ENCODE data around the gene ASH1L. TPM values are rescaled to one million over a fixed set of nuclear protein-coding genes. Genes with fewer than 3 reads are reported as not detected.

The ASH1L gene
- total RNA-seq, 1 donor = 41.6 TPM

DNA sequence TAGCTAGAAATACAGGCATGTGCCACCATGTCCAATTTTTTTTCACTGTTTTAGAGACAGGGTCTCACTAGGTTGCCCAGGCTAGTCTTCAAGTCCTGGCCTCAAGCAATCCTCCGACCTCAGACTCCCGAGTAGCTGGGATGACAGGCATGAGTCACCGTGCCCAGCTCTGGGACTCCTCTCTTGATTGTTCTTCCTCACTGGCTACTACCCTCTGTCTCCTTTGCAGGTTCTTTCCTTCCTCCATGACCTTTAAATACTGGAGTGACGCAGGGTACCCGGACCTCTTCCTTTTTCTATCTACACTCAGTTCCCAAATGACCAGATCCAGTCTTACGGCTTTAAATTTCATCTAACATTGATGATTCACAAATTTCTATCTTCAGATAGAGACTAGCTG is 34.9 kb downstream of the ASH1L start:
- Histone ChIP-seq H3K36me3 (ENCODE audit: insufficient read depth, low read length) (no peaks in the 10 kb centered on the region), H2AFZ (ENCODE audit: low read length) (no peak overlapping the region), H3K27me3 (ENCODE audit: insufficient read depth, low read length) (no peaks in the 10 kb centered on the region), H3K79me2 (ENCODE audit: insufficient read depth, low read length) (peaks cover 93% of the 10 kb centered on the region), H3K4me2 (ENCODE audit: insufficient read depth, low read length) (no peak overlapping the region), H3K27ac (ENCODE audit: low read depth, low read length) (no peak overlapping the region), H4K20me1 (ENCODE audit: insufficient read depth, low read length) (peaks cover 43% of the 10 kb centered on the region), H3K9me3 (ENCODE audit: low read depth, low read length) (no peaks in the 10 kb centered on the region), H3K4me3 (ENCODE audit: insufficient read depth, low read length) (no peak overlapping the region), H3K4me1 (ENCODE audit: insufficient read depth, low read length) (peaks cover 20% of the 10 kb centered on the region)
- DNase-seq (ENCODE audit: insufficient read length, low spot score, missing footprints) = no peak
- TF ChIP-seq, protein P1, sequence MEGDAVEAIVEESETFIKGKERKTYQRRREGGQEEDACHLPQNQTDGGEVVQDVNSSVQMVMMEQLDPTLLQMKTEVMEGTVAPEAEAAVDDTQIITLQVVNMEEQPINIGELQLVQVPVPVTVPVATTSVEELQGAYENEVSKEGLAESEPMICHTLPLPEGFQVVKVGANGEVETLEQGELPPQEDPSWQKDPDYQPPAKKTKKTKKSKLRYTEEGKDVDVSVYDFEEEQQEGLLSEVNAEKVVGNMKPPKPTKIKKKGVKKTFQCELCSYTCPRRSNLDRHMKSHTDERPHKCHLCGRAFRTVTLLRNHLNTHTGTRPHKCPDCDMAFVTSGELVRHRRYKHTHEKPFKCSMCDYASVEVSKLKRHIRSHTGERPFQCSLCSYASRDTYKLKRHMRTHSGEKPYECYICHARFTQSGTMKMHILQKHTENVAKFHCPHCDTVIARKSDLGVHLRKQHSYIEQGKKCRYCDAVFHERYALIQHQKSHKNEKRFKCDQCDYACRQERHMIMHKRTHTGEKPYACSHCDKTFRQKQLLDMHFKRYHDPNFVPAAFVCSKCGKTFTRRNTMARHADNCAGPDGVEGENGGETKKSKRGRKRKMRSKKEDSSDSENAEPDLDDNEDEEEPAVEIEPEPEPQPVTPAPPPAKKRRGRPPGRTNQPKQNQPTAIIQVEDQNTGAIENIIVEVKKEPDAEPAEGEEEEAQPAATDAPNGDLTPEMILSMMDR (IDR thresholded peaks at IDR 0.05; ENCODE audit: extremely low read depth, low read depth, low read length) = no peak

DNA sequence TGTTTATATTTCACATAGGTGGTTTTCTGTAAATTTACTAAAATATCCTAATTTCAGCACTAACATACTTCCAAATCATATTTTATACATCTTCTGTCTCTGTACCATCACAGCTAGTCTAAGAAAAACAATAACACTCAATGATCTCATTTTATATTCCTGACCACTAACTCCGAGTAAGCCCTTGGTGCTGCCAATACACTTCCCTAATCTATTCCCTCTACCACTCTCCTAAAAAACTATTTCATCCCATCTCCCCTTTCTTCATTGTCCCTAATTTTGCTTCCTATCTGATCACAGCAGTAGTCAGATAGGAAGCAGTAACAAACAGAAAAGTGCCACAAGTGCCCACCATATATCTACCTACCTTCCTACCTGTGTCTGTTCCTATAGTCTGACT is 36.2 kb downstream of the ASH1L start:
- Histone ChIP-seq H4K20me1 (ENCODE audit: insufficient read depth, low read length) (peaks cover 43% of the 10 kb centered on the region), H3K4me1 (ENCODE audit: insufficient read depth, low read length) (peaks cover 25% of the 10 kb centered on the region), H3K9me3 (ENCODE audit: low read depth, low read length) (no peaks in the 10 kb centered on the region), H2AFZ (ENCODE audit: low read length) (no peak overlapping the region), H3K36me3 (ENCODE audit: insufficient read depth, low read length) (peaks cover under 1% of the 10 kb centered on the region), H3K79me2 (ENCODE audit: insufficient read depth, low read length) (peaks cover 95% of the 10 kb centered on the region), H3K27me3 (ENCODE audit: insufficient read depth, low read length) (no peaks in the 10 kb centered on the region), H3K4me2 (ENCODE audit: insufficient read depth, low read length) (no peak overlapping the region), H3K27ac (ENCODE audit: low read depth, low read length) (no peak overlapping the region), H3K4me3 (ENCODE audit: insufficient read depth, low read length) (no peak overlapping the region)
- TF ChIP-seq, protein P1 (IDR thresholded peaks at IDR 0.05; ENCODE audit: extremely low read depth, low read depth, low read length) = no peak
- no peak for DNase-seq (ENCODE audit: insufficient read length, low spot score, missing footprints)

DNA sequence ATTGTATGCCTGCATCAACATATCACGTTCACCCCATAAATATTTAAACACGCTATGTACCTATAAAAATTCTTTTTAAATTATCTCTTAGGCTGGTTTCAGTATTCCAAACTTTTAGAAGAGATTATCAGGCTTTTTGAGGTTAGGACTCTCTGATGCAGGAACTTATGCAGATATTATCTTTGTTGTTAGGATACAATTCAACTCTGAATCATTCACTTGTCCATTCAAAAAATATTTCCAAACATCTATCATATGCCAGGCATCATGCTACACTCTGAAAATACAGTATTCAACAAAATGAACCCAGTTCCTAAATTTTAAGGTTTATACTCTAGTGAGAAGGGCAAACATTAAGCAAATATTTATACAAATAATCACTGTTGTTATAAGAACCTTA is 40.5 kb downstream of the ASH1L start:
- peaks cover 11% of the 10 kb centered on the region for H3K36me3 ChIP-seq (ENCODE audit: insufficient read depth, low read length)
- DNase-seq (ENCODE audit: insufficient read length, low spot score, missing footprints) = peak; percentile 36
- H3K4me2 ChIP-seq (ENCODE audit: insufficient read depth, low read length) = no peak overlapping the region
- no peaks in the 10 kb centered on the region for H3K9me3 ChIP-seq (ENCODE audit: low read depth, low read length)
- peaks cover 28% of the 10 kb centered on the region for H4K20me1 ChIP-seq (ENCODE audit: insufficient read depth, low read length)
- H2AFZ ChIP-seq (ENCODE audit: low read length) = no peak overlapping the region
- H3K4me1 ChIP-seq (ENCODE audit: insufficient read depth, low read length) = peaks cover 15% of the 10 kb centered on the region
- H3K27me3 ChIP-seq (ENCODE audit: insufficient read depth, low read length) = no peaks in the 10 kb centered on the region
- no peak overlapping the region for H3K4me3 ChIP-seq (ENCODE audit: insufficient read depth, low read length)
- peak overlapping the region; percentile 65 for H3K27ac ChIP-seq (ENCODE audit: low read depth, low read length)
- H3K79me2 ChIP-seq (ENCODE audit: insufficient read depth, low read length) = peaks cover 90% of the 10 kb centered on the region
- TF ChIP-seq, protein P1 (IDR thresholded peaks at IDR 0.05; ENCODE audit: extremely low read depth, low read depth, low read length) = no peak

DNA sequence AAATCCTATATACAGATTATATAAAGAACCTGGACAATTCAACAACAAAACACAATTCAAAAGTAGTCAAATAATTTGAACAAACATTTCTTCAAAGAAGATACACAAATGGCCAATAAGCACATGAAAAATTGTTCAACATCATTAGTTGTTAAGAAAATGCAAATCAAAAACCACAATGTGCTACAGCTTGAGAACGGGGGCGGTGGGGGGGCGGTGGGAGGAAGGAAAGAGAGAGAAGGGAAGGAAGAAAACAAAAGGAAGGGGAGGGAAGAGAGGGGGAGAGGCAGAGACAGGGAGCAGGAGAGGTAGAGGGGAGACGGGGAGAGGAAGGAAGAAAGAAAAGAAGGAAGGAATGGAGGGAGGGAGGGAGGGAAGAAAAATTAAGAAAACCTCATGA is 44.1 kb downstream of the ASH1L start:
- Histone ChIP-seq H3K4me1 (ENCODE audit: insufficient read depth, low read length) (peaks cover 14% of the 10 kb centered on the region), H2AFZ (ENCODE audit: low read length) (no peak overlapping the region), H3K36me3 (ENCODE audit: insufficient read depth, low read length) (peaks cover 14% of the 10 kb centered on the region), H3K9me3 (ENCODE audit: low read depth, low read length) (no peaks in the 10 kb centered on the region), H3K27ac (ENCODE audit: low read depth, low read length) (no peak overlapping the region), H3K79me2 (ENCODE audit: insufficient read depth, low read length) (peaks cover 88% of the 10 kb centered on the region), H3K4me3 (ENCODE audit: insufficient read depth, low read length) (no peak overlapping the region), H4K20me1 (ENCODE audit: insufficient read depth, low read length) (peaks cover 31% of the 10 kb centered on the region), H3K4me2 (ENCODE audit: insufficient read depth, low read length) (no peak overlapping the region), H3K27me3 (ENCODE audit: insufficient read depth, low read length) (no peaks in the 10 kb centered on the region)
- DNase-seq (ENCODE audit: insufficient read length, low spot score, missing footprints) = peak; percentile 3
- TF ChIP-seq, protein P1 (IDR thresholded peaks at IDR 0.05; ENCODE audit: extremely low read depth, low read depth, low read length) = no peak
